ENCODE measurements around the gene TMEM178A. TPM values are rescaled to one million over a fixed set of nuclear protein-coding genes. Genes with fewer than 3 reads are reported as not detected.
"Not testable (repeated sequence)": the region's sequence is repeated elsewhere in the genome, so short reads cannot be mapped to it uniquely, and the experiment has no call there.

Gene TMEM178A
- total and polyA plus RNA-seq, 2 donors = 1.3 to 5.2 TPM

DNA sequence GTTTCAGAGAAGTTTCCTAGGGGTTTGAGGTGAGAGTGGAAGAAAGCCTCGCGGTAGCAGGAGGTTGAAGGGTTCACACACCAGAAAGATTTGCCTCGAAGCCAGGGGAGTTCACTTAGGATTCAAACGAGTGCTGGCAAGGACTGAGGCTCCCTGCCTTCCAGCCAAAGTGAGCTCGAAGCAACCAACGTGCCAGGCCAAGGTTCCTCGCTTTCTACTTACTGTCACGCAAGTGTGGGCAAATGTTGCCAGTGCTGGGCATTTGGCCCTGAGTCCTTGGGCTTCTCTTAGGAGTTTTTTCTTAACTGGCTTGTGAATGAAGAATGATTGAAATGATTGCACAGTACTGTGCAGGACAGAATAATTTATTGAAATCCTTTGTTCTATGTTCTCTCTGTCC, 53.6 kb downstream of the TMEM178A start:
- DNase-seq (ENCODE audit: extremely low spot score) = no peak
- Histone ChIP-seq H3K36me3 (ENCODE audit: insufficient read depth) (no peaks in the 10 kb centered on the region), H3K27ac (ENCODE audit: low read depth) (no peak overlapping the region), H3K4me1 (ENCODE audit: insufficient read depth) (no peaks in the 10 kb centered on the region), H3K4me3 (ENCODE audit: low read depth, low read length) (no peak overlapping the region)
- WGBS = 78% methylated on average over 8 of the region's 8 CpGs

DNA sequence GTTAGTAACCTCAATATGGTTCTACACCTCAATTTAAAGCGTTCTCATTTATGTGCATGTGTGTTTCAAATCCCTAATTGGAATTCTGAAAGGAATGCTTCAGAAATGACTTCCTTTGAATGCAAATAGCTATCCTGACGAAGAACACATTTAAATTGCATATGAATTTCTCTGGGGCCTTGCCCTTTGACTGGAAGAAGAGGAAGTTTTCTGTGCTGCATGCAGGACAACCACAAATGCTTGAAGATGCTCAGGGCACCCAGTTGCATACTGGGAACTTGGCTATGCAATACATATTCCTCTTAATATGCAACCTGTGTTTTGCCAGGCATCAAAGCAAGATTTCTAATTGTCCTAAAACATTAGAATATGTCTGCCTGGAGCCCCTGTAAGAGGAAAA, 55.3 kb downstream of the TMEM178A start:
- 91% methylated on average over 2 of the region's 2 CpGs for WGBS
- no peak for DNase-seq (ENCODE audit: extremely low spot score)
- H3K4me1 ChIP-seq (ENCODE audit: insufficient read depth) = no peaks in the 10 kb centered on the region
- H3K4me3 ChIP-seq (ENCODE audit: low read depth, low read length) = no peak overlapping the region
- H3K27ac ChIP-seq (ENCODE audit: low read depth) = no peak overlapping the region
- H3K36me3 ChIP-seq (ENCODE audit: insufficient read depth) = no peaks in the 10 kb centered on the region

DNA sequence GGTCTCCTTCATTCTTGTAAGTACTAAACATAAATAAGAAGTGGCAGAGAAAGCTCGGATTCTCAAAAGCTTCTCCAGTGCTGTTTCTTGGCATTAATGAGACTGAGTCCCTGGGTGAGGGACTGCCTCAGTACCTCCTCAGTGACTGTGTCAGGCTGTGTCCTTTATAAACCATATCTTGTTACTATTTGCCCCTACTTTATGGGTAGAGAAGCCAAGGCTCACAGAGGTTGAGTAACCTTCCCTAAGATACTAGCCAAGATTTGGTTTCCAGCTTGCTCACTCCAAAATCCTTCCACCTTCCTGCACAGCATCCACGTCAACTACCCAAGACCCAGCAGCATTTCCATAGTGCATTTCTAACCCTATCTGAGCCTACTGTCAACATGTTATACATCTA, 57.8 kb downstream of the TMEM178A start:
- Histone ChIP-seq H3K36me3 (ENCODE audit: insufficient read depth) (no peaks in the 10 kb centered on the region), H3K4me1 (ENCODE audit: insufficient read depth) (no peaks in the 10 kb centered on the region), H3K4me3 (ENCODE audit: low read depth, low read length) (no peak overlapping the region), H3K27ac (ENCODE audit: low read depth) (no peak overlapping the region)
- 79% methylated on average over 2 of the region's 2 CpGs for WGBS
- no peak for DNase-seq (ENCODE audit: extremely low spot score)

DNA sequence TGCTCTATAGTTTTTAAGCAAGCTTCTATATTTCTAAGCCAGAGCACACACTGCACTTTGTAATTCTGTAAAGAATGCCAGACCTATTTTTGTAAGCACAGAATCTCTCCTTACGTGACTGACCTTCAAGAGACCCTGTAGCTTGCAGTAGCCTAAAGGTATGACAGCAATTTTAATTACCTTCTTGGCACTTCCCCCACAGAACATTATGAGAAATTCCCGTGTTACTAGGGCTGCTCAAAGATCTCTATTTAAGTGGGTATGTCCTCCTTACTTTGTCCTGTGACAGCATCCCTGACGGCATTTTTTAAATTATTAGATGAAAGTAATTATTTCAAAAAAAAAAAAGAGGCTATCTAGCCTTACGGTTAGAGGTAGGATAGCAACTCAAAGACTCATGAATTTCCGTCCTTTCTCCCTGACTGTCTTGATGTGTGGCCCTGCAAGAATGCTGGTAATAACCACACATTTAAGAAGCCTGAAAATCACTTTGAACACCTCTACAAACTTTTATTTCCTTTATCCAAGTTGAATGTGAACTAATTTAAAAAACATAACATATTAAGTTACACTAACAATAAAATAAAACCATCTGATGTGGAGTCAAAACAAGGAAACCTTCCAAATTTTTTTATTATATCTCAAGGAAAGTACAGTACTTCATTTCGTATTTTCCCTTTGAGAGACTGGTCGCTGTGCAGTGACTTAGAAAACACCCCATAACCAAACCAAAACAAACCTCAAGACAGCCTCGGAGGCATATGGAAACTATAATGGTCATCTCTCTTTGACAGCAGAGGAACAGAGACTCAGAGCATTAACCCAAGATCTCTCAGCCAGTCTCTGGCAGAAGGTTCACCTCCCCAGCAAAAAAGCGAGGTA, 58.5 kb downstream of the TMEM178A start:
- Histone ChIP-seq H3K4me1 (ENCODE audit: insufficient read depth) (no peaks in the 10 kb centered on the region), H3K36me3 (ENCODE audit: insufficient read depth) (no peaks in the 10 kb centered on the region), H3K4me3 (ENCODE audit: low read depth, low read length) (no peak overlapping the region), H3K27ac (ENCODE audit: low read depth) (no peak overlapping the region)
- no peak for DNase-seq (ENCODE audit: extremely low spot score)
- WGBS = 69% methylated on average over 9 of the region's 9 CpGs

DNA sequence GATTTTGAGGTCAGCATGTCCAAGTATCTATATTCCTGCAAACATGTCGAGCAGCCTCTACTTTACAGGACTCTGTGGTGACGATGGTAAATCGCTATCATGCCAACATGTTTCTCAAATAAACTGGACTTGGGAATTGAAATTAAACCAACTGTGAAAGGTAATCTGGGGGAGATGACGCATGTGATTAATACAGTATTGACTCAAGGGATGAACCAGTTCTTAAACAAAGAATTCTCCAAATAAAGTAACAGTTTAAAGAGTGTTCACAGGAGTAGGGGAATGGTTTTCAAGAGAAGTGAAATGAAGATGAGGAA, 59.1 kb downstream of the TMEM178A start:
- no peaks in the 10 kb centered on the region for H3K36me3 ChIP-seq (ENCODE audit: insufficient read depth)
- no peaks in the 10 kb centered on the region for H3K4me1 ChIP-seq (ENCODE audit: insufficient read depth)
- WGBS = 90% methylated on average over 4 of the region's 4 CpGs
- no peak for DNase-seq (ENCODE audit: extremely low spot score)
- no peak overlapping the region for H3K4me3 ChIP-seq (ENCODE audit: low read depth, low read length)
- no peak overlapping the region for H3K27ac ChIP-seq (ENCODE audit: low read depth)

DNA sequence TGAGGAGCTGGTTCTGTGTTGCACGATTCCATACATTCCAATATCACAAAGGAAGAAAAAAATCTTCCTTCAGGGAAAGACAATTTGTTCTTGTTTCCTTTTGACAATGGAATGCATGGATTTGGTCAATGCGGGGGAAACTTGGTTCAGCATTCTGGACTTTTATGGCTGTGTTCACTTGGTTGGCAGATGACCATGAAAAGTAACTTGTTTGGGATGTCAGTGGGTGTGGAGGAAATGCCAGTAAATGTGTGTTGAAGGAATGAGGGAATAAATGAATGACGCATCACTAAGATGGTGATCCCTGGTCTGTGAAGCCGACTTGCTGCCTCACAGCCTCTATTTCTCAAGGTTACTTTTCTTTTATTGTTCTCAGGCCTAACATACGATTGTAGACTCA, 59.7 kb downstream of the TMEM178A start:
- H3K4me3 ChIP-seq (ENCODE audit: low read depth, low read length) = no peak overlapping the region
- no peaks in the 10 kb centered on the region for H3K36me3 ChIP-seq (ENCODE audit: insufficient read depth)
- no peak overlapping the region for H3K27ac ChIP-seq (ENCODE audit: low read depth)
- WGBS = 94% methylated on average over 5 of the region's 5 CpGs
- no peak for DNase-seq (ENCODE audit: extremely low spot score)
- no peaks in the 10 kb centered on the region for H3K4me1 ChIP-seq (ENCODE audit: insufficient read depth)

DNA sequence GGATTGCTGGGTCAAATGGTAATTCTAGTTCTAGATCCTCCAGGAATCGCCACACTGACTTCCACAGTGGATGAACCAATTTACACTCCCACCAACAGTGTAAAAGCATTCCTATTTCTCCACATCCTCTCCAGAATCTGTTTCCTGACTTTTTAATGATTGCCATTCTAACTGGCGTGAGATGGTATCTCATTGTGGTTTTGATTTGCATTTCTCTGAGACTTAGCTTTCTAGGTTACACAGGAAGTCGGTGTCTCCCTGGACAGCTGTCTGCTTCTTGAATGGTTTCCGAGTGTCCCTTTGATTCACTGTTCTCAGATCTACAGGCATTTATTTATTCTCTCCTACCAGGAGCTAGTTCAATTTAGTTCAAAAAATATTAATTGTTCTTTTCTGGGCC, 62.4 kb downstream of the TMEM178A start:
- H3K27ac ChIP-seq (ENCODE audit: low read depth); H3K4me3 ChIP-seq (ENCODE audit: low read depth, low read length); H3K4me1 ChIP-seq (ENCODE audit: insufficient read depth); DNase-seq (ENCODE audit: extremely low spot score); H3K36me3 ChIP-seq (ENCODE audit: insufficient read depth): not testable (repeated sequence)
- WGBS = 80% methylated on average over 4 of the region's 4 CpGs

DNA sequence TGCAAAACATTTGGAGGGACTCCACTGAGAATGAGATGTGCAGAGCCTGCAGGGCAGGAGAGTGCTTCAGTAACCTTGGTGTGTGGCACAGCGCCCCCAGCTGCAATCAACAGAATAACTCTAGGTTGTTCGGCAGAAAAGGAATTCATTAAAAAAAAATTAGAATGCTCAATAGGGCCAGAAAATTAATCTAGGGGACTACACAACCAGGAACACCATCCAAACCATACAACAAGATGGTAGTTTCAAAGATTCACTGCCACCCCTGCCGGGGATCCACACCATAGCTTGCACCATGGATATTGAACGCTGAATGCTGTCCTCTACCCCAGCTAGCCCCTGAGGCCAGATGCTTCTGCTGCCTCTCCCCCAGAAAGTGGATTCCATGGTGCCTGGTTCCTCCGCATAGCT, 63.2 kb downstream of the TMEM178A start:
- DNase-seq (ENCODE audit: extremely low spot score) = no peak
- WGBS = 68% methylated on average over 5 of the region's 5 CpGs
- H3K36me3 ChIP-seq (ENCODE audit: insufficient read depth) = no peaks in the 10 kb centered on the region
- H3K4me3 ChIP-seq (ENCODE audit: low read depth, low read length) = no peak overlapping the region
- H3K4me1 ChIP-seq (ENCODE audit: insufficient read depth) = no peaks in the 10 kb centered on the region
- no peak overlapping the region for H3K27ac ChIP-seq (ENCODE audit: low read depth)

DNA sequence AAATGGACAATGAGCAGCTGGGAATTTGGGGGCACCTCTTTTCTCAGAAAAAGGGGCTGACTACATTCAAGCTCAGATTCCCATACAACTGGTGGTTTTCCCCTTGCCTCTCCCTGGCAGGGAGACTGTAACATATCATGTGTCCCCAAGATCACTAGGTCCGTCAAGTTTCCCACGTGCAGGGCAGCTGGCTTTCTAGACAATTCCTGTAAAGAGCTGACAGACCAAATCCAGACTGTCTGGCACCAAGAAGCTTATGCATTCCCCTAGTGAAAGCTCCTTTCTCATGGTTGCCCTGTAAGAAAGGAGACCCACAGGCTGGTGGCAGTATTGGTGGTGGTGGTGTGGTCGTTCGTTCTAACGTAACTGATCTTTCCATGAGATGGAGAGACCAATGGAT, 64.6 kb downstream of the TMEM178A start:
- no peak overlapping the region for H3K27ac ChIP-seq (ENCODE audit: low read depth)
- no peaks in the 10 kb centered on the region for H3K36me3 ChIP-seq (ENCODE audit: insufficient read depth)
- no peak for DNase-seq (ENCODE audit: extremely low spot score)
- WGBS = 82% methylated on average over 5 of the region's 5 CpGs
- H3K4me1 ChIP-seq (ENCODE audit: insufficient read depth) = no peaks in the 10 kb centered on the region
- H3K4me3 ChIP-seq (ENCODE audit: low read depth, low read length) = no peak overlapping the region

DNA sequence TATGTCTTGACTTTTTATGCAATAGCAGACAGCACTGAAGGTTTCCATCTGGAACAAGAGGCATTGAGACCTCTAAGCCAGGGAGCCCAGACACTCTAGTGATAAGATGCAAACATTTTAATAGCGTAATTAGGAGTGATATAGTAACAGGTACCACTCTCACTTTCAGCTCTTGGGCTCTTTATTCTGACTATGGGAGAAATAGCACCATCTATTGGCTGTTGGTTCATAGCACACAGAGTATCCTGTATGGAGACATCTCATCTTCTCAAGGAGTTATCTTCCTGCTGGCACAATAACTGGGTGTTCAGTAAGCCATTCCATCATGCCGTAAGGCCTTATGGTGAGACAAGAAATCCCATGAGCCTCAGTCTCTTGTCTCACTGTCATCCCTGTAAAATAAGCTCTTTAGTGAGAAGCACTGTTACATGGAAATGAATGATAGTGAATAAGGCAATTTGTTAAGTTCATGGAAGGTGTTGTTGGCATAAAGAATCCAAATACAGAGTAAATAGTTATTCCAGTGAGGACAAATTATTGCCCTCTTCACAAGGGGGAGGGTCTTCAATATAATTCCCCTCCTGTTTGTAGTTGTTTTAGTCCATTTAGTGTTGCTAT, 65.1 kb downstream of the TMEM178A start:
- 97% methylated on average over 2 of the region's 2 CpGs for WGBS
- H3K4me3 ChIP-seq (ENCODE audit: low read depth, low read length) = no peak overlapping the region
- DNase-seq (ENCODE audit: extremely low spot score) = no peak
- H3K4me1 ChIP-seq (ENCODE audit: insufficient read depth) = no peaks in the 10 kb centered on the region
- H3K36me3 ChIP-seq (ENCODE audit: insufficient read depth) = no peaks in the 10 kb centered on the region
- H3K27ac ChIP-seq (ENCODE audit: low read depth) = no peak overlapping the region

DNA sequence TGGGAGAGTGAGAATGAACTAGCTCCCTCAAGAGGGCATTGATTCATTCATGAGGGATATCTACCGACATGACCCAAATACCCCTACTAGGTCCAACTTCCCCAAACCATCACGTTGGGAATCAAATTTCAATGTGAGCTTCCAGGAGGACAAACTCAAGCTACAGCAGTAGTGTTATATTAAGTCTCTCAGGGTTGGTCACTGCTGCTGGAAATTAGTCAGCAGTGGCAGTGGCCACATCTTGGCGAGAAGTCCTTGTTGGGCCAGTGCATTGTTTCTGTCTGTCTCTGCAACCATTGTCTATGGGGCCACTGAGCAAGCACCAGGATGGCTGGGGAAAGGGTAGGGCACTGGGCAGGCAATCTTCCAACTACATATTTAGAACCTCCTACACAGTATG, 65.8 kb downstream of the TMEM178A start:
- DNase-seq (ENCODE audit: extremely low spot score) = no peak
- H3K4me3 ChIP-seq (ENCODE audit: low read depth, low read length) = no peak overlapping the region
- H3K27ac ChIP-seq (ENCODE audit: low read depth) = no peak overlapping the region
- H3K36me3 ChIP-seq (ENCODE audit: insufficient read depth) = no peaks in the 10 kb centered on the region
- 91% methylated on average over 3 of the region's 3 CpGs for WGBS
- no peaks in the 10 kb centered on the region for H3K4me1 ChIP-seq (ENCODE audit: insufficient read depth)

DNA sequence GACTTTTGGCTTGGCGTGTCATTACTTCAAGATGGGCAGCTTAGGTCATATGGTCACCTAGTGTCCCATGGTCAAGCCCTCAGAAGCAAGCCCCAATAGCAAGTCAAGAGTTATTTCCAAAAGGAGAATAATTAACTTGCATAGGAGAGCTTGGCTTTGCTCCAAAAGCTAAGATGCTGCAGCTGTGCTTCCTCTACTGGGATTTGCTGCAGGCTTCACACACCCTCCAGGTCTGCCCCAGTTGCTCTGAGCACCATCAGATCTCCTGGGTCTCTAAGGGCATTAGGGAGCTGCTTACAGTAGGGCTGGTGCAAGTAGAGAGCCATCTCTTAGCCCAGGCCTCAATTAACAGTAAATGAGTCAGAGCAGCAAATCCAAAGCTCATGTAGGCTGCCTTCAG, 66.8 kb downstream of the TMEM178A start:
- H3K4me3 ChIP-seq (ENCODE audit: low read depth, low read length) = no peak overlapping the region
- 96% methylated on average over 1 of the region's 1 CpG for WGBS
- no peaks in the 10 kb centered on the region for H3K36me3 ChIP-seq (ENCODE audit: insufficient read depth)
- no peak overlapping the region for H3K27ac ChIP-seq (ENCODE audit: low read depth)
- DNase-seq (ENCODE audit: extremely low spot score) = no peak
- H3K4me1 ChIP-seq (ENCODE audit: insufficient read depth) = no peaks in the 10 kb centered on the region

DNA sequence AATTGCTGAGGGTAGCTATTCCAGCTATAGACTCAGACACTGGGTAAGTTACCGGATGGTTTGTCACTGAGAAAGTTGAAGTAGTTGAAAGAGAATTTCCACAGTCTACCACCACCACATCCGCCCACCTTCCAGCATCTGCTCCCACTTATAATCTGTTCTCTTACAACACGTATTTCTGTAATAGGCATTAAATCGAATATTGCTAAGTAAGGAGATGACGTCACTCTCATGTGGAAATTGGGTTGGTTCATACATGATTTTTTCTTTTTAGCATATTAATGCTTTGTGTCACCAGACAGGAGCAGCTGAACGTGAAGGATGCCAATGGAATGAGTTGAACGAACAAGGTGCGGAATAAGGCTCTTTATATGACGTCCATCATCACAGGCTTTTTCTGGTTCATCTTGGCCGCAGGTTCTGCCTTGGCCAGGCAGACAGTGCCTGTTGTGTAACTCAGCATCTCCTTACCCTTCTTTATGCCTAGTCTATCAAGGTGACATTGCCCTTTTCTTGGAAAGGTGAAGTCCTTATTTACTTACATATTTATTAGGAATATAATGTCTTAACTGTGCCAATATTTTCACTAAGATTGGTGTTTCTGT, 67.5 kb downstream of the TMEM178A start:
- Histone ChIP-seq H3K36me3 (ENCODE audit: insufficient read depth) (no peaks in the 10 kb centered on the region), H3K4me3 (ENCODE audit: low read depth, low read length) (no peak overlapping the region), H3K27ac (ENCODE audit: low read depth) (no peak overlapping the region), H3K4me1 (ENCODE audit: insufficient read depth) (no peaks in the 10 kb centered on the region)
- no peak for DNase-seq (ENCODE audit: extremely low spot score)
- WGBS = 97% methylated on average over 10 of the region's 10 CpGs

DNA sequence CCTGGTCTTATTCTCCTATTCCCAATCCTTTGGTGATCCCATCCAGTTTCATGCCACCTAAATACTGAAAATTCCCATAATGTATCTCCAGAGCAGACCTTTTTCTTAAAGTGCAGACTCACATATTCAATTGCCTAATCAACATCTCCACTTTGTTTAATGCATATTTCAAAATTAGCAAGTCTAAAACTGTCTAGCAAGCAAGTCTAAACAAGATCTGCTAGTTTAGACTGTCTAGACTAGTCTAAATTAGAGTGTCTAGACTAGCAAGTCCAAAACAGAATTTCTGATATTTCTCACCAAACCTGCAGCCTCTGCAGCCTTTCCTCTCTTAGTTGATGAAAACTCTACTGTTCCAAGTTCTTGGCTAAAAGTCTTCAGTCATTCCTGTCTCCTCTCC, 68.7 kb downstream of the TMEM178A start:
- Histone ChIP-seq H3K4me1 (ENCODE audit: insufficient read depth) (no peaks in the 10 kb centered on the region), H3K27ac (ENCODE audit: low read depth) (no peak overlapping the region), H3K4me3 (ENCODE audit: low read depth, low read length) (no peak overlapping the region), H3K36me3 (ENCODE audit: insufficient read depth) (no peaks in the 10 kb centered on the region)
- DNase-seq (ENCODE audit: extremely low spot score) = no peak
